Fibroblast of mammary gland (primary cell): Measurements from ENCODE around the gene RPL19.

ENCODE experiments used
- DNase-seq: peaks from one replicate; pipeline ENCODE4 v3.0.0-alpha.2; 2010; ENCODE audit warnings: low read depth
- H3K4me3 ChIP-seq: 2 replicates; pipeline ENCODE4 v1.5.1; 2011; ENCODE audit warnings: low read depth, mild to moderate bottlenecking, low read length, moderate library complexity; ENCODE audit not compliant: control insufficient read depth
- CTCF ChIP-seq: conservative IDR thresholded peaks from 2 replicates; pipeline ENCODE4 v1.5.1; 2011; ENCODE audit warnings: low read depth, low read length, inconsistent platforms; ENCODE audit not compliant: control insufficient read depth, insufficient read depth

Gene RPL19

DNA sequence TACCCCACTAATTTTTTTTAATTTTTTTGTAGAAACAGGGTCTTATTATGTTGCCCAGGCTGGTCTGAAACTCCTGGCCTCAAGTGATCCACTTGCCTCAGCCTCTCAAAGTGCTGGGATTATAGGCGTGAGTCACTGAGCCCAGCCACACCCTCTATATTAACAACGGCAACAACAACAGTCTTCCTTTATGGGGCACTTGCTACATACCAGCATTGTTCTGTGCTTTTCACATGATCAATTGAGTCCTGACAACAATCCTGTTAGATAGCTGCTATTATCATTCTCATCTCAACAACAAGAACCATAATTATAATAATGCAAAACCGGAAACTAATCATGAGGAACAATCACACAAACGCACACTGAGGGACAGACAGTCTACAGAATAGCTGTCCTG, 21.5 kb upstream of the RPL19 start:
- no peak overlapping the region for H3K4me3 ChIP-seq
- peak; percentile 44 for DNase-seq
- no peak for TF ChIP-seq CTCF

DNA sequence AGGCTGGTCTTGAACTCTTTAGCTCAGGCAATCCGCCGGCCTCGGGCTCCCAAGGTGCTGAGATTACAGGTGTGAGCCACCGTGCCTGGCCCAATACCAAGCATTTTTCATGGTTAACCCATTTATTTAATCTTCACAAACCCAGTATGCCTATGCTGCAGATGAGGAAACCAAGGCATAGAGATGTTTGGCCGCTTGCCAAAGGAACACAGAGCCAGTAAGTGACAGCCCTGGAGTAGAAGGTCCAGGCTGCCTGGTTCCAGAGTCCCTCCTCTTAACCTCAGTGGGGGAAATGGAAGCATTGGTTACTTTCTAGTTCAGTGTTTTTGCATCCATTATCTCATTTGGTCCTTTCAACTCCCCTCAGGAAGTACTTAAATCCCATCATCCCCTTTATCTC, 18.8 kb upstream of the RPL19 start:
- DNase-seq = no peak
- no peak for TF ChIP-seq CTCF
- H3K4me3 ChIP-seq = no peak overlapping the region

- H3K4me3 ChIP-seq = no peak overlapping the region
- TF ChIP-seq CTCF = no peak
- DNase-seq = no peak
These were observed 17.0 kb upstream of the RPL19 start for GRCh38 chr17:39183045-39183444.

DNA sequence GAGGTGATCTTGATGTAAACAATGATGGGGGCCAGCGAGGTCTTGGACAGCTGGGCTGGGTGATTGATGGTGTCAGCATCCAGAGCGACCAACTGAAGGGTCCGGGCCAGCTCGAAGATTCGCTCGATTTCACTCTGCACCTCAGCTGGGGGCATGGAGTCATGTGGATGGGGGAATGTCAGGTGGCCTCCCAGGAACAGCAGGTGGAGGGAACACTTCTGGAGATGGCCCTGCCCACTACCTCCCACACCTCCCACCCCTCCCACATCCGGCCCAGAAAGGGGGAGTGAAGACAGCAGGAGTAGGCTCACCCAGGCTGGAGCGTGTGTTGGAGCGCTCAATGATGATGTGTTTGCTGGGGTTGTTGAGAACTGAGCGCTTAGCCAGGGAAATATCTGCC, 16.4 kb upstream of the RPL19 start:
- DNase-seq = no peak
- TF ChIP-seq CTCF = no peak
- H3K4me3 ChIP-seq = no peak overlapping the region

GRCh38 chr17:39186481-39187002, 13.5 kb upstream of the RPL19 start:
- no peak for TF ChIP-seq CTCF
- H3K4me3 ChIP-seq = no peak overlapping the region
- no peak for DNase-seq

DNA sequence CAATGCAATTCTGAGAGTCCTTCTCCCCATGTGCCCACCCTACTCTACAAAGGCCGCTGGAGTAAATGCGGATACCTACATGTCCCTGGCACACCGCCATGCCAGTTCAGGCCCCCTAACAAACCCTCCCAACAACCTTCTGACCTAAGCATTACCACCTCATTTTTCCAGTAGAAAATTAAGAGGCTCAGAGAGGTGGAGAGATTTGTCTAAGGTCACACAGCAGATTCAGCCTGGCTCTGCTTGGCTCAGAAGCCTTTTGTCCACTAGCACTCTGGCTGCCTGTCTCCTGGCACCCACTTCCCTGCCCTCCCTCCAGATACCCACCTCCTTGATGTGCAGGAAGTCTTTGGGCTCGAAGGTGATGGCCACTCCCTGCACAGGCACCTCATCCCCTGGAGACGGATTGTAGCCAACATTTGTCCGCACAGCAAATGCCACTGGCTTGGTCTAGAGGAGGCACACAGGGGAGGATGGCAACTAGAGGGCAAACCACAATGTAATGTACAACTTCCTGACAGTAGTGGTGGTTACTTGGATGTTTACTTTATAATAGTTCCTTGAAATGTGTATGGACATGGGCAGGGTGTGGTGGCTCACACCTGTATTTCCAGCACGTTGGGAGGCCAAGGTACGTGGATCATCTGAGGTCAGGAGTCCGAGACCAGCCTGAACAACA, 12.8 kb upstream of the RPL19 start:
- no peak overlapping the region for H3K4me3 ChIP-seq
- TF ChIP-seq CTCF = no peak
- no peak for DNase-seq

- no peak overlapping the region for H3K4me3 ChIP-seq
- TF ChIP-seq CTCF = no peak
- no peak for DNase-seq
These were observed 8.2 kb upstream of the RPL19 start for GRCh38 chr17:39191750-39192510.
